ENCODE results near the gene SATB2. TPM values are rescaled to one million over a fixed set of nuclear protein-coding genes. Genes with fewer than 3 reads are reported as not detected.

Gene SATB2
- total RNA-seq, 1 experiment from 2014 or later: 13.8 TPM

DNA sequence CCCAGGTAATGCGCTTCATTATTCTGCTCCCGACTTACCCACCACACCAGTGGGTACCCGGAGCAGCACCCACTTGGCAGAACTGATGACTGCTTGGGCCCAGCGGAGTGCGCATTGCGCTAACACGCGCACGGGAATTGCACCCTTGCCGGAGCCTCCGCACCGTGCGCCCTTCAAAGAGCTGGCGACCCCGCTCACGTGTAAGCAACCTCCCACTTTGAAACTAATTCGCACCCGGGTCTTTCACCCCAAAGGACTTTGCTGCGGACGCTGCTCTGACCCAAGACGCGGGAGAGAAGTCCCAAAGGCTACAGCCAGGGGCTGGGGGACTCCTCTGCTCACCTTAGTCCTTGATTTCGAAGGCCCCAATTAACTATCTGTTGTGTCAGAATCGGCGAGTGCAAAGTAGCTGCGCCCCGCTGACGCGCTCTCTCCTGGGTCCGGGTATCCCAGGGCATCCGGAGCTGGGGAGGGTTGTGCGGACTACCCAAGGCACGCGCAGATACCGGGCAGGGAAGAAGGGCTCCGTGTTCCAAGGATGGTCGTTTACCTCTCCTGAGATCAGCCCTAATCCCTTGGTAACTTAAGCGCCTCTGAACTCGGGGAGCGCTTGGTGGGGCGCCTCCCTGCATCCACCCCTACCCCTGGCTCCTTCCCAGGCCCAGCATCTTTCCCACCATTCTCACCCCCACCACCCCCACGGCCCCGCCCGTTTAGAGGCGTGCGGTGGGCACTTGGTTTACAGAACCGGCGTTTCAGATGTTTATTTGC is 13.1 kb upstream of the SATB2 start:
- intact Hi-C loops (cut with micrococcal nuclease): no loop called here
- Histone ChIP-seq H3K4me3 (replicated peaks in 1 of 2; ENCODE audit: low read depth in 1 of 2, low read length in 2 of 2) (peak overlapping the region in 1 of 2 experiments; percentile 38; a peak in 2 of 4 replicates), H3K79me2 (ENCODE audit: insufficient read depth, low read length) (no peaks in the 10 kb centered on the region), H3K9me2 (ENCODE audit: insufficient read depth) (no peaks in the 10 kb centered on the region), H3K27ac (ENCODE audit: low read depth, low read length) (no peak overlapping the region), H3K27me3 (ENCODE audit: insufficient read depth, low read length) (no peaks in the 10 kb centered on the region), H3K9me3 (ENCODE audit: control insufficient read depth in 1 of 2, insufficient read depth in 1 of 2, low read depth in 1 of 2, low read length in 2 of 2) (no peaks in the 10 kb centered on the region), H3K4me1 (ENCODE audit: control insufficient read depth in 1 of 2, insufficient read depth in 2 of 2, low read length in 2 of 2) (peaks cover 0 to 10% of the 10 kb centered on the region in 2 experiments; a peak in 2 of 4 replicates), H4K20me1 (ENCODE audit: insufficient read depth) (no peaks in the 10 kb centered on the region), H2AFZ (ENCODE audit: low read depth, low read length, poor library complexity, severe bottlenecking) (peak overlapping the region; percentile 98), H3K36me3 (ENCODE audit: control insufficient read depth in 1 of 2, insufficient read depth in 2 of 2, low read length in 2 of 2) (no peaks in the 10 kb centered on the region), H3K4me2 (ENCODE audit: low read length) (peak overlapping the region; percentile 73), H3K9ac (ENCODE audit: low read length) (no peak overlapping the region)
- ChIA-PET POLR2A (interaction anchor here (0.9 to 1.2 kb wide), 2 partner anchors 8 to 1157 kb away, joined by 3 read pairs; no protein-coding TSS in a partner anchor), CTCF (interaction anchor here (1.2 to 2.0 kb wide), 9 partner anchors 8 to 815 kb away, joined by 3 to 17 read pairs (median 8); no protein-coding TSS in a partner anchor), RAD21 (ENCODE audit: low non-redundant PET in 1 of 2, low total read pairs in 2 of 2, uncharacterized antibody in 2 of 2, unreplicated experiment in 2 of 2) (no interaction called here)
- DNase-seq (ENCODE audit: low read depth, low spot score) (no peak), ATAC-seq (peak; percentile 44; the same call in 1 of the 2 replicates)
- BruUV-seq (replicated peaks): no TSS peak
- TF ChIP-seq RAD21 (IDR thresholded peaks at IDR 0.05; ENCODE audit: low read depth): no peak
- TF ChIP-seq, protein P1, sequence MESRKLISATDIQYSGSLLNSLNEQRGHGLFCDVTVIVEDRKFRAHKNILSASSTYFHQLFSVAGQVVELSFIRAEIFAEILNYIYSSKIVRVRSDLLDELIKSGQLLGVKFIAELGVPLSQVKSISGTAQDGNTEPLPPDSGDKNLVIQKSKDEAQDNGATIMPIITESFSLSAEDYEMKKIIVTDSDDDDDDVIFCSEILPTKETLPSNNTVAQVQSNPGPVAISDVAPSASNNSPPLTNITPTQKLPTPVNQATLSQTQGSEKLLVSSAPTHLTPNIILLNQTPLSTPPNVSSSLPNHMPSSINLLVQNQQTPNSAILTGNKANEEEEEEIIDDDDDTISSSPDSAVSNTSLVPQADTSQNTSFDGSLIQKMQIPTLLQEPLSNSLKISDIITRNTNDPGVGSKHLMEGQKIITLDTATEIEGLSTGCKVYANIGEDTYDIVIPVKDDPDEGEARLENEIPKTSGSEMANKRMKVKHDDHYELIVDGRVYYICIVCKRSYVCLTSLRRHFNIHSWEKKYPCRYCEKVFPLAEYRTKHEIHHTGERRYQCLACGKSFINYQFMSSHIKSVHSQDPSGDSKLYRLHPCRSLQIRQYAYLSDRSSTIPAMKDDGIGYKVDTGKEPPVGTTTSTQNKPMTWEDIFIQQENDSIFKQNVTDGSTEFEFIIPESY (IDR thresholded peaks at IDR 0.05; ENCODE audit: extremely low read depth, insufficient replicate concordance, low read length): no peak
- TF ChIP-seq ELF1 (IDR thresholded peaks at IDR 0.05; ENCODE audit: borderline replicate concordance, low read depth): no peak
- no peak for TF ChIP-seq POLR2AphosphoS5 (IDR thresholded peaks at IDR 0.05; ENCODE audit: low read depth, low read length)
- no peak for TF ChIP-seq JUND (IDR thresholded peaks at IDR 0.05)
- no peak for TF ChIP-seq CBX3 (IDR thresholded peaks at IDR 0.05; ENCODE audit: low read depth)
- TF ChIP-seq, protein P2, sequence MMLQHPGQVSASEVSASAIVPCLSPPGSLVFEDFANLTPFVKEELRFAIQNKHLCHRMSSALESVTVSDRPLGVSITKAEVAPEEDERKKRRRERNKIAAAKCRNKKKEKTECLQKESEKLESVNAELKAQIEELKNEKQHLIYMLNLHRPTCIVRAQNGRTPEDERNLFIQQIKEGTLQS (IDR thresholded peaks at IDR 0.05): no peak
- TF ChIP-seq SP1 (IDR thresholded peaks at IDR 0.05; ENCODE audit: low read depth): no peak
- no peak for TF ChIP-seq EZH2phosphoT487 (IDR thresholded peaks at IDR 0.05; ENCODE audit: borderline replicate concordance)
- TF ChIP-seq, protein P3, sequence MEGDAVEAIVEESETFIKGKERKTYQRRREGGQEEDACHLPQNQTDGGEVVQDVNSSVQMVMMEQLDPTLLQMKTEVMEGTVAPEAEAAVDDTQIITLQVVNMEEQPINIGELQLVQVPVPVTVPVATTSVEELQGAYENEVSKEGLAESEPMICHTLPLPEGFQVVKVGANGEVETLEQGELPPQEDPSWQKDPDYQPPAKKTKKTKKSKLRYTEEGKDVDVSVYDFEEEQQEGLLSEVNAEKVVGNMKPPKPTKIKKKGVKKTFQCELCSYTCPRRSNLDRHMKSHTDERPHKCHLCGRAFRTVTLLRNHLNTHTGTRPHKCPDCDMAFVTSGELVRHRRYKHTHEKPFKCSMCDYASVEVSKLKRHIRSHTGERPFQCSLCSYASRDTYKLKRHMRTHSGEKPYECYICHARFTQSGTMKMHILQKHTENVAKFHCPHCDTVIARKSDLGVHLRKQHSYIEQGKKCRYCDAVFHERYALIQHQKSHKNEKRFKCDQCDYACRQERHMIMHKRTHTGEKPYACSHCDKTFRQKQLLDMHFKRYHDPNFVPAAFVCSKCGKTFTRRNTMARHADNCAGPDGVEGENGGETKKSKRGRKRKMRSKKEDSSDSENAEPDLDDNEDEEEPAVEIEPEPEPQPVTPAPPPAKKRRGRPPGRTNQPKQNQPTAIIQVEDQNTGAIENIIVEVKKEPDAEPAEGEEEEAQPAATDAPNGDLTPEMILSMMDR (IDR thresholded peaks at IDR 0.05 in 2 of 3, conservative IDR thresholded peaks at IDR 0.05 in 1 of 3; ENCODE audit: borderline replicate concordance in 1 of 3, insufficient read depth in 1 of 3, low read depth in 2 of 3, low read length in 2 of 3): no peak
- TF ChIP-seq EGR1 (IDR thresholded peaks at IDR 0.05; ENCODE audit: low read depth): no peak
- TF ChIP-seq, protein P4, sequence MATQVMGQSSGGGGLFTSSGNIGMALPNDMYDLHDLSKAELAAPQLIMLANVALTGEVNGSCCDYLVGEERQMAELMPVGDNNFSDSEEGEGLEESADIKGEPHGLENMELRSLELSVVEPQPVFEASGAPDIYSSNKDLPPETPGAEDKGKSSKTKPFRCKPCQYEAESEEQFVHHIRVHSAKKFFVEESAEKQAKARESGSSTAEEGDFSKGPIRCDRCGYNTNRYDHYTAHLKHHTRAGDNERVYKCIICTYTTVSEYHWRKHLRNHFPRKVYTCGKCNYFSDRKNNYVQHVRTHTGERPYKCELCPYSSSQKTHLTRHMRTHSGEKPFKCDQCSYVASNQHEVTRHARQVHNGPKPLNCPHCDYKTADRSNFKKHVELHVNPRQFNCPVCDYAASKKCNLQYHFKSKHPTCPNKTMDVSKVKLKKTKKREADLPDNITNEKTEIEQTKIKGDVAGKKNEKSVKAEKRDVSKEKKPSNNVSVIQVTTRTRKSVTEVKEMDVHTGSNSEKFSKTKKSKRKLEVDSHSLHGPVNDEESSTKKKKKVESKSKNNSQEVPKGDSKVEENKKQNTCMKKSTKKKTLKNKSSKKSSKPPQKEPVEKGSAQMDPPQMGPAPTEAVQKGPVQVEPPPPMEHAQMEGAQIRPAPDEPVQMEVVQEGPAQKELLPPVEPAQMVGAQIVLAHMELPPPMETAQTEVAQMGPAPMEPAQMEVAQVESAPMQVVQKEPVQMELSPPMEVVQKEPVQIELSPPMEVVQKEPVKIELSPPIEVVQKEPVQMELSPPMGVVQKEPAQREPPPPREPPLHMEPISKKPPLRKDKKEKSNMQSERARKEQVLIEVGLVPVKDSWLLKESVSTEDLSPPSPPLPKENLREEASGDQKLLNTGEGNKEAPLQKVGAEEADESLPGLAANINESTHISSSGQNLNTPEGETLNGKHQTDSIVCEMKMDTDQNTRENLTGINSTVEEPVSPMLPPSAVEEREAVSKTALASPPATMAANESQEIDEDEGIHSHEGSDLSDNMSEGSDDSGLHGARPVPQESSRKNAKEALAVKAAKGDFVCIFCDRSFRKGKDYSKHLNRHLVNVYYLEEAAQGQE (IDR thresholded peaks at IDR 0.05; ENCODE audit: low read depth): no peak
- TF ChIP-seq TCF7L2 (IDR thresholded peaks at IDR 0.05; ENCODE audit: borderline replicate concordance, extremely low read depth, insufficient read depth, insufficient read length): no peak
- TF ChIP-seq, protein P5, sequence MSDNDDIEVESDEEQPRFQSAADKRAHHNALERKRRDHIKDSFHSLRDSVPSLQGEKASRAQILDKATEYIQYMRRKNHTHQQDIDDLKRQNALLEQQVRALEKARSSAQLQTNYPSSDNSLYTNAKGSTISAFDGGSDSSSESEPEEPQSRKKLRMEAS (IDR thresholded peaks at IDR 0.05): no peak
- no peak for TF ChIP-seq POLR2A (IDR thresholded peaks at IDR 0.05; ENCODE audit: borderline replicate concordance, extremely low read depth, insufficient read depth, insufficient read length)
- no peak for TF ChIP-seq SIN3A (IDR thresholded peaks at IDR 0.05; ENCODE audit: low read depth)
- TF ChIP-seq FOSL1 (IDR thresholded peaks at IDR 0.05; ENCODE audit: low read depth): no peak
- no peak for TF ChIP-seq CEBPB (IDR thresholded peaks at IDR 0.05; ENCODE audit: low read depth)
- no peak for TF ChIP-seq SRF (IDR thresholded peaks at IDR 0.05; ENCODE audit: low read depth)

Measured in HCT116 (cell line).